KMS-11 (cell line): Measurements from ENCODE around the gene GATA5.

ENCODE experiments used
- H2AFZ ChIP-seq: fragments of 200-600 bp; sonication (generic); 2 replicates; pipeline ENCODE4 v1.6.1; 2016; ENCODE audit warnings: antibody characterized with exemption, mixed run types, low read depth
- H3K27ac ChIP-seq: fragments of 200-600 bp; sonication (generic); 2 replicates; pipeline ENCODE4 v1.6.1; 2016; ENCODE audit warnings: mild to moderate bottlenecking, mixed run types
- H3K27me3 ChIP-seq: fragments of 200-600 bp; sonication (generic); 2 replicates; pipeline ENCODE4 v1.6.1; 2017; ENCODE audit warnings: mild to moderate bottlenecking, low read depth, mixed run types, moderate library complexity; ENCODE audit not compliant: insufficient read depth
- H3K36me3 ChIP-seq: fragments of 200-600 bp; sonication (generic); 2 replicates; pipeline ENCODE4 v1.6.1; 2017; ENCODE audit warnings: mild to moderate bottlenecking, mixed run types; ENCODE audit not compliant: insufficient read depth
- H3K4me1 ChIP-seq: fragments of 200-600 bp; sonication (generic); 2 replicates; pipeline ENCODE4 v1.6.1; 2016; ENCODE audit warnings: mild to moderate bottlenecking, low read depth, mixed run types; ENCODE audit not compliant: poor library complexity, severe bottlenecking
- H3K4me2 ChIP-seq: fragments of 200-600 bp; sonication (generic); 2 replicates; pipeline ENCODE4 v1.7.0; 2016; ENCODE audit warnings: mild to moderate bottlenecking, mixed run types
- H3K4me3 ChIP-seq: fragments of 200-600 bp; sonication (generic); IDR thresholded peaks from 2 replicates; pipeline ENCODE4 v1.6.1; 2017; ENCODE audit warnings: low read depth, low read length, mixed read lengths; ENCODE audit not compliant: insufficient read depth
- H3K79me2 ChIP-seq: fragments of 200-600 bp; sonication (generic); 2 replicates; pipeline ENCODE4 v1.6.1; 2016; ENCODE audit warnings: low read depth, mixed run types; ENCODE audit not compliant: insufficient read depth
- H3K9ac ChIP-seq: fragments of 200-600 bp; sonication (generic); 2 replicates; pipeline ENCODE4 v1.6.1; 2016; ENCODE audit warnings: mild to moderate bottlenecking, mixed run types
- H4K20me1 ChIP-seq: fragments of 200-600 bp; sonication (generic); 2 replicates; pipeline ENCODE4 v1.6.1; 2016; ENCODE audit warnings: mild to moderate bottlenecking, mixed run types; ENCODE audit not compliant: insufficient read depth
- TF ChIP-seq, protein P1 (sequence below): fragments of 200-600 bp; sonication (generic); conservative IDR thresholded peaks from 2 replicates; pipeline ENCODE4 v1.6.1; 2017; ENCODE audit warnings: low read depth, mild to moderate bottlenecking, antibody characterized with exemption, low read length, moderate library complexity, mixed read lengths

The GATA5 gene

DNA sequence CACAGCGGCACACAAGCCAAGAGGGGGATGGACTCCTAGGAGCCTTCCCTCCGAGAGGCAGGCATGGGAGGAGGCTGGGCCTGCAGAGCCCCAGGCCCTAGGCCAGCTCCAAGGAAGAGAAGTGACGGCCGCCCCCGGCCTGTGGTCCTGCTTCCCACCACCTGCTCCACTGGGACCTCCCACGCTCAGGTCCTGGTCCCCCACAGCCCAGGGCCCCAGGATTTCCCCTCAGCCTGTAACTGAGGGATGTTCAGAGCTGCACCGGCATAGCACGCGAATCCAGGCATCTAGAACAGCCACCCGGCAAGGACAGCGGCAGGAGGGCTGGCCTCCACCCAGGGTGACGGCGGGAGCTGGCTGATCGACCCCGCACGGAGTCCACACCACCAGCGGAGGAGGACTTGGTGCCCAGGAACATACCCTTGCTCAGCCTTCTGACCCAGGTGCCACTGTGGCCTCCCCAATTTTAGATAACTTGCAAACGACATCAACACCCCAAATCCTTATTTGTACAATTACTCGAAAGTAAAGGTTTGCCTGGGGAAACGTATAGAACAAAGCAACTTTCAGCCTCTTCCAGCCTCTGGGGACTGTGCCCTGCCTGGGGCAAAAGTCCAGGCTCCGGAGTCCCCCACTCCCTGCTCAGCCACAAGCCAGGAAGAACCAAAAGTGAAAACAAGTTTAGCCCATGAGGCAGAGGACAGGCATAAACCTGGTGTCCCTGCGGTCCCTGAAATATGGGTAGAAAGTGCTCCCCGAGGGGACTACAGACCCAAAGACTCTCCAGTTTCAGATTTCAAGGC lies 3.5 kb downstream of the GATA5 start:
- Histone ChIP-seq H3K4me2 (no peak overlapping the region), H4K20me1 (no peaks in the 10 kb centered on the region), H3K27me3 (peaks cover 94% of the 10 kb centered on the region), H2AFZ (no peak overlapping the region), H3K27ac (no peak overlapping the region), H3K4me3 (no peak overlapping the region), H3K36me3 (no peaks in the 10 kb centered on the region), H3K9ac (no peak overlapping the region), H3K79me2 (no peaks in the 10 kb centered on the region), H3K4me1 (no peaks in the 10 kb centered on the region)
- TF ChIP-seq, protein P1, sequence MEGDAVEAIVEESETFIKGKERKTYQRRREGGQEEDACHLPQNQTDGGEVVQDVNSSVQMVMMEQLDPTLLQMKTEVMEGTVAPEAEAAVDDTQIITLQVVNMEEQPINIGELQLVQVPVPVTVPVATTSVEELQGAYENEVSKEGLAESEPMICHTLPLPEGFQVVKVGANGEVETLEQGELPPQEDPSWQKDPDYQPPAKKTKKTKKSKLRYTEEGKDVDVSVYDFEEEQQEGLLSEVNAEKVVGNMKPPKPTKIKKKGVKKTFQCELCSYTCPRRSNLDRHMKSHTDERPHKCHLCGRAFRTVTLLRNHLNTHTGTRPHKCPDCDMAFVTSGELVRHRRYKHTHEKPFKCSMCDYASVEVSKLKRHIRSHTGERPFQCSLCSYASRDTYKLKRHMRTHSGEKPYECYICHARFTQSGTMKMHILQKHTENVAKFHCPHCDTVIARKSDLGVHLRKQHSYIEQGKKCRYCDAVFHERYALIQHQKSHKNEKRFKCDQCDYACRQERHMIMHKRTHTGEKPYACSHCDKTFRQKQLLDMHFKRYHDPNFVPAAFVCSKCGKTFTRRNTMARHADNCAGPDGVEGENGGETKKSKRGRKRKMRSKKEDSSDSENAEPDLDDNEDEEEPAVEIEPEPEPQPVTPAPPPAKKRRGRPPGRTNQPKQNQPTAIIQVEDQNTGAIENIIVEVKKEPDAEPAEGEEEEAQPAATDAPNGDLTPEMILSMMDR = no peak

DNA sequence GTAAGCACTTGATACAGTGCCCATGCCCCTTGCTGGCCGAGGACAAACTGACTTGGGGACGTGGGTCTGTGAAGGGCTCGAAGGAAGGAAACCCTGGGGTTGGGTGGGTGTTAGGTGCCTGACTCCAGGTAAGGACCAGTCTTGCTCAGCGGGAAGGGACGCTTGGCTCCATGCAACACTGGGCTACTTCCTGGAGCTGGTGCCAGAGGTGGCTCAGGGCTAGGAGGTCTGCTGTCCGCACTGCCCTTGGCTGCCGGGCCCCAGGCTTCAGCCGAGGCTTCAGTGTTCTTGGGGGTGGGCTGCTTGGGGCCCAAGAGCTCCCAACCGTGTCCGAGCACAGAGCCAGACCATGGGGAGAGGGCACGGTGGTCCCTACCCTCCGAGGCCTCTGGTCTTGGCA lies 5.3 kb downstream of the GATA5 start:
- Histone ChIP-seq H3K9ac (no peak overlapping the region), H4K20me1 (no peaks in the 10 kb centered on the region), H3K4me1 (no peaks in the 10 kb centered on the region), H3K4me2 (no peak overlapping the region), H3K27ac (no peak overlapping the region), H2AFZ (no peak overlapping the region), H3K27me3 (peaks cover 100% of the 10 kb centered on the region), H3K79me2 (no peaks in the 10 kb centered on the region), H3K36me3 (no peaks in the 10 kb centered on the region), H3K4me3 (no peak overlapping the region)
- TF ChIP-seq, protein P1 = no peak

- Histone ChIP-seq H3K4me2 (no peak overlapping the region), H3K27ac (no peak overlapping the region), H3K4me1 (no peaks in the 10 kb centered on the region), H3K36me3 (no peaks in the 10 kb centered on the region), H3K27me3 (peaks cover 100% of the 10 kb centered on the region), H3K4me3 (no peak overlapping the region), H3K9ac (no peak overlapping the region), H4K20me1 (no peaks in the 10 kb centered on the region), H3K79me2 (no peaks in the 10 kb centered on the region), H2AFZ (no peak overlapping the region)
- TF ChIP-seq, protein P1 = no peak
Measured at GRCh38 chr20:62470001-62470400, 5.8 kb downstream of the GATA5 start.

GRCh38 chr20:62469352-62469751 lies 6.4 kb downstream of the GATA5 start:
- no peak overlapping the region for H3K9ac ChIP-seq
- H3K4me2 ChIP-seq = no peak overlapping the region
- TF ChIP-seq, protein P1 = no peak
- no peak overlapping the region for H3K27ac ChIP-seq
- H3K4me3 ChIP-seq = no peak overlapping the region
- H2AFZ ChIP-seq = no peak overlapping the region
- H3K4me1 ChIP-seq = no peaks in the 10 kb centered on the region
- no peaks in the 10 kb centered on the region for H3K79me2 ChIP-seq
- H4K20me1 ChIP-seq = no peaks in the 10 kb centered on the region
- peaks cover 98% of the 10 kb centered on the region for H3K27me3 ChIP-seq
- no peaks in the 10 kb centered on the region for H3K36me3 ChIP-seq
